Adrenal gland (tissue), 5 donors: ENCODE measurements around the gene RNASE1.

Experiments
- POLR2A ChIP-seq, 2 donors: fragments of 450-650 bp; IDR thresholded peaks; one replicate each; pipeline ENCODE4 v1.6.1; 2017; ENCODE audit warnings: antibody characterized with exemption in 2 of 2, mild to moderate bottlenecking in 2 of 2, moderate library complexity in 1 of 2
- TF ChIP-seq, protein P1 (sequence below), 6 experiments: fragments of 450-650 bp in 4 of 6; fragments of 200-600 bp in 2 of 6; sonication (generic) in 1 of 6; IDR thresholded peaks; 1 replicate in 5 of 6; 2 replicates in 1 of 6; pipeline versions ENCODE4 v1.5.1 to v1.8.0; 2016 to 2021; ENCODE audit warnings: antibody characterized with exemption in 6 of 6, mild to moderate bottlenecking in 2 of 6, moderate library complexity in 1 of 6
- donor health status: DM: no; HTN: no; CAD: no.

DNA sequence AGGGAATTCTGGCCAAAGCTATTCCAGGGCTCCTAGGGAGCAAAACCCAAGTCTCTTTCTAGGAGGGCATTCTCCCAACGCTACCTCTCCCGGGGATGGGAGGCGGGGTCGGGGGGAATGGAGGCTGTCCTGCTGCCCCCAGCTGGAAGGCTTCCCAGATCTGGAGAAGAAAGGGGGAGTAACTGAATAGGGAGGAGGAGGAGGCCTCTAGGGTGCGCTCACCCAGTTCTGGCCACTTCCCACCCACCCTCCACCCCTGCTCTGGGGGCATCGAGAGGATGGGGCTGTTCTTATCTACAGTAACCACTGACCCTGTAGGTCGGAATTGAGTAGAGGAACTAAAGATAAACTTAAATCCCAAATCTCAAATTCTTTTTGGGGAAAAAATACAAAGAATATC, 579 bp upstream of the RNASE1 start:
- no peak for TF ChIP-seq POLR2A (IDR thresholded peaks at IDR 0.05)
- TF ChIP-seq, protein P1, sequence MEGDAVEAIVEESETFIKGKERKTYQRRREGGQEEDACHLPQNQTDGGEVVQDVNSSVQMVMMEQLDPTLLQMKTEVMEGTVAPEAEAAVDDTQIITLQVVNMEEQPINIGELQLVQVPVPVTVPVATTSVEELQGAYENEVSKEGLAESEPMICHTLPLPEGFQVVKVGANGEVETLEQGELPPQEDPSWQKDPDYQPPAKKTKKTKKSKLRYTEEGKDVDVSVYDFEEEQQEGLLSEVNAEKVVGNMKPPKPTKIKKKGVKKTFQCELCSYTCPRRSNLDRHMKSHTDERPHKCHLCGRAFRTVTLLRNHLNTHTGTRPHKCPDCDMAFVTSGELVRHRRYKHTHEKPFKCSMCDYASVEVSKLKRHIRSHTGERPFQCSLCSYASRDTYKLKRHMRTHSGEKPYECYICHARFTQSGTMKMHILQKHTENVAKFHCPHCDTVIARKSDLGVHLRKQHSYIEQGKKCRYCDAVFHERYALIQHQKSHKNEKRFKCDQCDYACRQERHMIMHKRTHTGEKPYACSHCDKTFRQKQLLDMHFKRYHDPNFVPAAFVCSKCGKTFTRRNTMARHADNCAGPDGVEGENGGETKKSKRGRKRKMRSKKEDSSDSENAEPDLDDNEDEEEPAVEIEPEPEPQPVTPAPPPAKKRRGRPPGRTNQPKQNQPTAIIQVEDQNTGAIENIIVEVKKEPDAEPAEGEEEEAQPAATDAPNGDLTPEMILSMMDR (IDR thresholded peaks at IDR 0.05): no peak
